Stimulated activated CD8-positive, alpha-beta memory T cell treated with anti-CD3 and anti-CD28 coated beads, Interleukin-12 subunit alpha, Interleukin-12 subunit beta, amount 100 ng/mL, for 1 hour (primary cell): ENCODE data around the gene TESMIN.

Experiments
- DNase-seq: peaks from one replicate; pipeline ENCODE4 v3.0.0-alpha.2; 2020; ENCODE audit warnings: low read depth

The TESMIN gene

DNA sequence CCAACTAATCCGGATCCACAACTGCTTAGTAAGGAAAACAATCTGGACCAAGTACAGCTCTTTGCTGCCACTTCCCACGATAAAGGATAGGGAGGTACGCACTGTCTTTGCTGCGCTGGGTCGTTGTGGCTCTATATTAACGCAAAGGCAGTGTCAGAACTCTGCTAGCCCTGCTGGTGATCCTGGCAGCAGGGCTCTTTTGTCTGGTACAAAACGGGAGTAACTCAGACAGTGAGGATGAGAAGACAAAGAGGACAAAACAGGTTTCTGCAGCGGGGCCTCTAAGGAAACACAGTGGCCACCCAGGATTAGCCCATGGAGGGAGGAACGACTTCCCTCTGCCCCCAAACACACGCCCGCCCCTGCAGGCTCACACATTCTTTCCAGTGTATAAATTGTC is 40.9 kb downstream of the TESMIN start:
- no peak for DNase-seq

DNA sequence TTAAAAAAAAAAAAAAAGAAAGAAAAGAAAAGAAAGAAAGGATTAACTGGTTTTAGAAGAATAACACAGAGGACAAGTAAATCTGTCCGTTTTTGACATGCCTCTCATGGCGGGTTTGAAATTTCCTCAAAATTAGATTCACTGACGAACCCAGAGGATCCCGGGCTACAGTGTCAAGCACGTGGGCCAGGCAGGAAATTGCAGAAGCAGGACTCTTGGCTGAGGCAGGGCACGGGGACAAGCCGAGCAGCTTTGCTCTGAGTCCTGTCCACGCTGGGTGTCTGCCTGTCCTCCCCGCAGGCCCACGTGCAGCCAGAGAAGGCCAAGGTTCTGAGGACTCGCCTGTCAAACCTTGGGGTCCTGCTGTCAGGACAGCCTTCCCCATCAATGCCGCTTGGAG is 42.3 kb downstream of the TESMIN start:
- no peak for DNase-seq

DNA sequence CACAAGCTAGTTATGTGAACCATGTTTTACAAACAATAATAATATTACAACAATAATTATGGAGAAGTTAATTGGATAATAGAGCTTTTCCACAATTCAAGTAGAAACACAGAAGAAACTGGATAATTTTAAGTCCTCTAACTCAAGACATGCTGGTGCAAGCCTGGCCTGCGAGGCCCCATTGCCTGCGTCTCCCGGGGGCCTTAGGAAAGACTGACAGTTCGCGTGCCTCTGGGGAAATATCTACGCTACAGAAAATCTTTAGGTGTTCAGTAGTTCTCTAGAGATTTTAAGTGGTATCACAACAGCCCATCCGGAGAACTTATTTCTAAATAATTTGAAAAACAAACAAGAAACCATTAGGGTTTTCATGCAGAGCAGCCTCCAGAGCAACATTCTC is 43.8 kb downstream of the TESMIN start:
- DNase-seq: no peak

DNA sequence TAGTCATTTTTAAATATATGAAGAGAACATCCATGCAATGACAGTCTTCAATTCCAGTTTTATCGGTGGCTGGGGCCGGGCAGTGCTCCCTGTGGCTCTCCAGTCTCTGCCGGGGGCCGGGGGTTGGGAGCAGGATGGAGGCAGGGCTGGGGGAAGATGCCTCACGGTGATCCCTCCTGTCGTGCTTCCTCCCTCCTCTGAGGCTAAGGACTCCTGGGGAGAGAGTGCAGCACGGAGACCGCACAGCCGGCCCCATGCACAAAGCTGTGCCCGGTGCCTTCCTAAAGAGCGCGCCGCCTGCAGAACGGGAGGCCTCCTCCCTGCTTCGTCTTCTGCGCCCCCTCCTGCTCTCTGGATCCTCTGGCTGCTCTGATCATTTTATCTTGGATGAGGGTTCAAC is 46.4 kb downstream of the TESMIN start:
- DNase-seq: no peak

DNA sequence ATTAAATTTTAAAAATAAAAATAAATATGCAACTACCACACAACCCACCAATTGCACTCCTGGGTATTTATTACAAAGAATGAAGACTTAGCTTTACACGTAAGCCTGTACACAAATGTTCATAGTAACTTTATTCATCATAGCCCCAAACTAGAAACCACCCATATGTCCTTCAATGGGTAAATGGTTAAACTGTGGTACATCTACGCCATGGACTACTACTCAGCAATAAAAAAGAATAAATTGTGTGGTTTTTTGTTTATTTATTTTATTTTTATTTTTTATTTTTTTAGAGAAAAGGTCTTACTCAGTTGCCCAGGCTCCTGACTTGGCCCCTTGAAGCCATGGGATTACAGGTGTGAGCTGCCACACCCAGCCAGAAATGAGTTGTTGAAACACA is 52.3 kb downstream of the TESMIN start:
- DNase-seq: no peak

DNA sequence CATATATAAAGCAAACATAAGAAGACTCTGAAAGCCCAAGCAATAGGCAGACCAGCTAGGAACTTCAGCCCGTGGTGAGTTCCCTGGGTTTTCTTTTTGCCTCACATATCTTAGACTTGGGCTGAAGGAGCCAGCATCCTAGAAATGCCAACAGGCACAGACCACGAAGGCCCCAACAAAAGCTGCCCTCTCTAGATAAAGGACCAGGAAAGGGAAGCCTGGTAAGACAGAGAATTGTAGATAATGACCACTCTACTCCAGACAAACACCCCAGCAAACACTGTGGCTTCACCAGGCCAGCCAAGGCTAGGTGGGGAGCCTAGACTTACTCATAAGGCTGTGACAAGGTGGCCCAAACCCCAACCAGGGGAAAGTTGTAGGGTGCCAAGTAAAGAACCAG is 55.8 kb downstream of the TESMIN start:
- DNase-seq: no peak

DNA sequence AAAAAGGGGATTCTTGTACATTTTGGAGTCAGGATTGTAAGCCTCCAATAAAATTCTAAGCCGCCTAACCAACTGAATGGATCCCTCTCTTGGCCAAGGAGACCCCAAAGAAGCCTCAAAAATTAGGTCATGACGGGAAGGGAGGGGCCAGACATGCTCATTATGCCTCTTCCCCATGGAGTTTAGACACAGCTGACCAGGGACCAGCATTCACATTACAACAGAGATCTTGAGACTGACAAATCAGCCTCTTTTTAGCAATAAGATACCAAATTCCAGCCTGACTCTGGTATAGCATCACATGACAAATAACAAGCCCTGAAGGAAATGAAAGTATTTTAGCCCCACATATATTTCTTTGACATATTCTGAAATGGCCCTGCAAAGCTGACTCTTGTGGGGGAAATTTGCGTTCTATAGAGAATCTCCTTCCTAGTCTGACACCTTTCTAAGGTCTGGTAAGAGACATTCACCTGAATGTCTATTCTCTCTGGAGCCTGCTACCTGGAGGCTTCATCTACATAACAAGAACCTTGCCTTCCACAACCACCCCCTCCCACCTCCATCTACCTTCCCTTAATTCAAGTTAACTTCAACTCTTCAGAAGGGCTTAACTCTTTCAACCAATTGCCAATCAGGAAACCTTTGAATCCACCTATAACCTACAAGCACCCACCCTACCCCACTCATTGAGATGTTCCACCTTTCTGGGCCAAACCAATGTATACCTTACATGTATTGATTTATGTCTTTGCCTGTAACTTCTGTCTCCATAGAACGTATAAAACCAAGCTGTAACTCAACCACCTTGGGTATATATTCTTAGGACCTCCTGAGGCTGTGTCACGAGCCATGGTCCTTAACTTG is 56.7 kb downstream of the TESMIN start:
- DNase-seq: no peak

DNA sequence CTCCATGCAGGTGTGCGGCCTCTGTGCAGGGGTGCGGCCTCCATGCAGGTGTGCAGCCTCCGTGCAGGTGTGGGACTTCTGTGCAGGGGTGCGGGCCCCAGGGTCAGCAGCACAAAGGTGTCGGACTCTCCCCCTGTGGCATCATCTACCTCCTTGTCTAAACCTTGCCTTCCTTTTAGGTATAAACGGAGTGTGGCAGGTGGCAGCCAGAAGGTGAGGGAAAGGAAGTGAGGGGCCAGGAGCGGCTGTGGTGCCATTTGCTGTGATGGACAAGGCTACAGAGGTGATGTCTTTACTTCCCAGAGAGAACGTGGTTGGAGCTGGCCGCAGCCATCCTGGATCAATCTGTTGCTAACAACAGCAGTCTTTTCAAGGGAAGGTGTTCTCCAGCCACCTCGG is 57.8 kb downstream of the TESMIN start:
- no peak for DNase-seq

DNA sequence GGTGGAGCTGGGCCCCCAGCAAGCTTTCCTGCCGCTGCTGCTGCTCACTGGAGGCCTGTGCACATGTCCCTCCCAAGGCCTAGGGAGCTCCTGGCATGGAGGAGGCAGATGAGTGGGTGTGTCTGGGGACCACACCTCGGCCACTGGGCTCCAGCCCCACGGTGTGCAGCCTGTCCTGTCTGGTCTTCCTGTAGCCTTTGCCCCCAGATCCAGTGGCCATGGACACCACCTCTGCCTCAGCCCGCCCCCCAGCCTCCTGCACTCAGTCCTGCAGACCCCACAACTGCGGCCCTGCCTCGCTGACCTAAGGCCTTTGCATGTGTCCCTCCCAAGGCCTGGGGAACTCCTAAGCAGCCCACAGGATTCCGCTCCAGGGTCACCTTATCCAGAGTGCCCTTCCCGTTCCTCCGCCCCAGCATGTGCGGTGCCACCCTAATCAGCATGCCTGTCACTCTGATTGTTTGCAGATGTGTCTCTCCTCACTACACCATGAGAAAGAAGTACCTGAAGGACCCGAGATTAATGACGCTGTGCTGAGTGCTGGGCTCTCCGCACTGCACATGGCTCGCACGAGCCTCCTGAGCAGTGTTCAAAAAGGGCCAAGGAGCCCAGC is 58.3 kb downstream of the TESMIN start:
- DNase-seq: no peak

DNA sequence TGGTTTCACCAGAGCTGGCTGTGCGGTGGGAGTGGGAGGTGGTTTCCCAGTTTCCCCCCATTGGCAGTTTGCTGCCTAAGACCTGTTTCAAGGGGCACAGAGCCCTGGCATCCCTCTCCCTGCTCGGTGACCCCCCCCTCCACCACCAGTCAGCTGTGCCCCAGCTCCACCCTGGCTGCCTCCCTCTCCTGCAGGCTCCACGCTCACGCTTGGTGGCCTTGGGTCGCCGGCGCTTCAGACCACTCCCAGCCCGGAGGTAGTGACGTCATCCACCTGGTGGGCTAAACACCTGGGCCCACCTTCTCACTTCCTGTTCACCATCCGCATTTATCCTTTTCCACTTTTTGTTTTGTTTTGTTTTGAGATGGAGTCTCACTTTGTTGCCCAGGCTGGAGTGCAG is 59.2 kb downstream of the TESMIN start:
- no peak for DNase-seq

DNA sequence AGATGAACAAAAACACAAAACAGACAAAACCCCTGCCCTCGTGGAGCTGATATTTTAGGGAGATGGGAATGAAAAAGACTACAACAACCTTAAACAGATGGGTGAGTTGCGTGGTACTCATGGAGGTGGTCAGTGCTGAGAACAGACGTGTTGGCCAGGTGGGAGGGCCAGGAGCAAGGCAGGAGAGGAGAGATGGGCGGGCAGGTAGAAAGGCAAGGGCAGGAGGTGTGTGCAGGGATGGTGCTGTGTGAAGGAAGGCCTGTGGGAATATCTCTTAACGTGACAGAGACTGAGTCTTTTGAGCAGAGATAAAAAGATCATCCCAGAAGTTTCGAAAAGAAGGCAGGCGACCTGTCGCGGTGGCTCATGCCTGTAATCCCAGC is 59.9 kb downstream of the TESMIN start:
- DNase-seq: no peak

DNA sequence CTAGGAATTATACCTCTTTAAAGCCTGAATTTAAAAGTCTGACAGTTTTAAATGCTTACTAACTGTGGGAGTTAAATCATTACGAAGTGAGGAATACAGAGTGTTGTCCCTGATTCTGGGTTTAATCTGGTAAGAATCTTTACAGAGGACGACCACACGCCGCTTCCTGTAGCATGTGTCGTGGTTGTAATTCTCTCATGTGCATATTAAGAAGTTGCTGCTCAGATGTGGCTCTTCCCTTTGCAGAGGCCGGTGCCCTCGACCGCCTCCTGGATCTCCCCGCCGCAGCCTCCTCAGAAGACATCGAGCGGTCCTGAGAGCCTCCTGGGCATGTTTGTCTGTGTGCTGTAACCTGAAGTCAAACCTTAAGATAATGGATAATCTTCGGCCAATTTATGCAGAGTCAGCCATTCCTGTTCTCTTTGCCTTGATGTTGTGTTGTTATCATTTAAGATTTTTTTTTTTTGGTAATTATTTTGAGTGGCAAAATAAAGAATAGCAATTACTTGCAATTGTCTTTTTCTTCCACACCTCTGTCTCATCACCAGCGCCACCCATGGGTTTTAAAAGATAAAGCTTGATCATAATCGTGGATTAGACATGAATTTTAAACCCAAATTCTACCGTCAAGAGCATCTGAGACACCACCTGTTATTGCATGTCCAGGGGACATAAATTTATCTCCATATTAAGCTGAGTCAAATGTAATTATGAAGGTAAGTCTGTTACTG is 60.5 kb downstream of the TESMIN start:
- no peak for DNase-seq

DNA sequence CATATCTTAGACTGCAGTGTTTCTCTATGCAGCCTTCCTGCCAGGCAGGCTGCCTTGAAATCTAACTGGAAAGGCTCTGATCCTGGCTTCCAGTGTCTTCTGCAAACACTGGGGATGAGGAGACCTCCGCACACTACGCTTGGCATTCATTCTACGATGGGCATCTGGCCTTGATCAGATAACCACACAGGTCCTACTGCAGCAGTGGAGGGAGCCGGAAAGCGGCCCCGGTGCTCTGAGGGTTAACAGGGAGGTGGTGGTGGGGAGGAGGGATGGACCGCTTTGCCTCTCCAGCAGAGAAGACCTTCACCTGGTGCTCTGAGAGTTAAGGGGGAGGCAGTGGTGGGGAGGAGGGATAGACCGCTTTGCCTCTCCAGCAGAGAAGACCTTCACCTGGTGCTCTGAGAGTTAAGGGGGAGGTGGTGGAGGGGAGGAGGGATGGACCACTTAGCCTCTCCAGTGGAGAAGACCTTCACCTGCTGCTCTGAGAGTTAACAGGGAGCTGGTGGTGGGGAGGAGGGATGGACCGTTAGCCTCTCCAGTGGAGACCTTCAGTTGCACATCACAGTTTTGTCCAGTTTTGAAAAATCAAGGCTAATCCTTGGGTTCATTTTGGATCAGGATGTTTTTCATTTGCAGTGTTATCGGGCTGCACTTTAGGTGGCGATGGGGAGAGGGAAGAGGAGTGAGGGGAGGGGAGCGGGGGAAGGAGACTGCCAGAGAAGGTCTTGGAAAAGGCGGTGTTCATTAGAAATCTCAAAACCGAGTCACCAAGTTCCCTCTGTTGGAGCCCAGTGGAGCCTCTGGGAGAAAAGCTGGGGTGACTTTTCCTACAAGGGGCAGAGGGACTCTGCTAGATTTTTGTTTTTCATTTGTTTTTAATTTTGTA is 61.3 kb downstream of the TESMIN start:
- DNase-seq: no peak

DNA sequence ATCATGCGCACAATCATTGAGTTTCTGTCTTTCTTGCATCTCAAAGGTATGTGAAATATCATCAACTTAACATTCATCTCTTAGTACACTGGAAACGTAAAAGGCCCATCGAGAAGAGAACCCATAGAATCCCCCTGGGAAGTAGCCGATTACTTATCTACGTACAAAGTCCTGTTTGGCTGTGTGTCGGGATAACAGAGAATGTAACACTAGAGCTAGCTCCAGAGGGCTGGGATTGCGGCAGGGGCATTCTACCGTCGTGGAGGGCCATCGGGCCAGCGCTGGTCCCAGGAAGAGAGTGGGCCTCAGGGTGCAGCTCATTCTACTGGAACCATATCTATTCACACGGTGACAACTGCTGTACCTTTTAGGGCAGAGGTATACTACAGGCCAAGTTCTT is 62.4 kb downstream of the TESMIN start:
- DNase-seq: no peak

DNA sequence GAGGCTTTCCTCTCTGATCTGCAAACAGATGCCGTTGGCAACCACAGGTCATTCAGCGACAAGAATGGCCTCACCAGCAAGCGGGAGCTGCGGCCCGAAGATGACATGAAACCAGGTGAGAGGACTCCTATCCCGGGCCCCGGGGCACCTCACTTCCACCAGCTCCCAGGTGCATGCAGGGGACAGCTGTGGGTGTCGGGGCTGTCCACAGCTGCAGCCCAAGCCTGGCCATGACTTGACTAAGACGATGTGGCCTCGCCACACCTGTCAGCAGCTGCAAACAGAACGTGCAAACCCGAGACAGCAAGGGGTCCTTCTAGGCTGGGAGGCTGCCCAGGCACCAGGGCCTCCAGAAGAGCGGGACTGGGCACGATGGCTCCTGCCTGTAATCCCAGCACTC is 63.3 kb downstream of the TESMIN start:
- DNase-seq: no peak

DNA sequence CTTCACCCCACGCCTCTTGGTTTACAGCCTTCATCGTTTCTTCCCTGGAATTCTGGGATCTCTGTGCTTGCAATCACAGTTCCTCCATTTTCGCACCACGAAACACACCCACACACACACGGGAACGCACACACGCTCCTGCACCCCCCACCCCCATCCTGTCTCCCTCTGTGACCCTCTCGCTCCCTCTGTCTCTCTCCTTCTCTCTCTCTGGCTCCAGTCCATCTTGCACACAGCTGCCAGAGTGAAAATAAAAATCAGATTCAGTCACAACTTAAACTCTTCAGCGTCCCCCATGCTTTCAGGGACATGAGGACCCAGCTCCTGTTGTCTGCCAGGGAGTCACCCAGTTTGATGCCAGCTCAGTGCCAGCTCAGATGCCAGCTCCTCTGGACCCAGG is 64.0 kb downstream of the TESMIN start:
- DNase-seq: no peak

DNA sequence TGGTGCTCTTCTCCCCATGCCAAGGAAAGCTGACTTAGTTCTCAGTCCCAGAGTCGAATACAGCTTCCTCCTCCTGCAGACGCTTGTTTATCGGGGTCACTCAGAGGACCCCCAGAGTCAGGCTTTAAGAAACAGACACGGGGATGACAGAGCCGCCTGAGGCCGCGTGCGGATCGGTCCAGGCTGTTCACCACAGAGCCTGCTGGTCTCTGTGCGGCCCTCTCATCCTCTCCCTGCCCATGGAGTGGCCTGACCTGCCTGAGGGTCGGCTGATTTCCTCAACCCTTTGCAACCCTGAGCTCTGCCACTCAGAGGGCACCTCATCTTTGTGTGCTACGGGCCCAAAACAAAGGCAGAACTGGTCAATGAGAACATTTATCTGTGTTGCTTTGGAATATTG is 64.8 kb downstream of the TESMIN start:
- DNase-seq: no peak

DNA sequence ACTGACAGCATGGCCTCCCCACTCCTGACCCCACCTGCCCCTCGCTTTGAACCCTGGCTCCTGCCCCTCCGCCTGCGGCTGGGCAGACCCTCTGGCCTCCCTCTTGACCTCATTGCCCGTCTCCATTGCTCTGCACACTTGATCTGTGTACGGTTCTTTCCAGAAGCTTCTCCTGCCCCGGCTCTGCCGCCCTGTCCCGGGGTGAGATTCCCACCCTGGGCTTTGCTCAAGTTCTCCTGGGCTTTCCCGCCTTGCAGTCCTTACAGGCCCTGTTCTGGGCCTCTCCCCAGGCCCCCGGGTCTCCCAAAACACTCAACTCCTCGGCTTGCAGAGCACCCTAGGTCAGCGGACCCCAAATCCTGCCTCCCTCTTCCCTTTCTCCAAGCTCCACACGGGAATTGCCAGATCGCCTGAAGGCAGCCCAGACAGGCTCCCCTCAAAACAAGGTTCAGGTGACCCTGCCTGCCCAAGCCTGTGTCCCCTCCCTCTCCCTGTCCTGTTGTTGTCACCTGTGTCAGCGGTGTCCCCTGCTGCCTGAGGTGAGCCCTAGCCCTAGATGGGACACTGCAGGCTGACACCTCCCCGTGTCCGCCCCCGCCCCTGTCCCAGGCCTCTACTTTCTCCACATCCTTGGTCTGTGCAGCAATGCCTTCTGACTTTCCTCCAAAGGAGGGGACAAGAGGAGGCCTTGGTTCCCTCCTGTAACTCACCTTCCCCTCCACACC is 65.5 kb downstream of the TESMIN start:
- no peak for DNase-seq

DNA sequence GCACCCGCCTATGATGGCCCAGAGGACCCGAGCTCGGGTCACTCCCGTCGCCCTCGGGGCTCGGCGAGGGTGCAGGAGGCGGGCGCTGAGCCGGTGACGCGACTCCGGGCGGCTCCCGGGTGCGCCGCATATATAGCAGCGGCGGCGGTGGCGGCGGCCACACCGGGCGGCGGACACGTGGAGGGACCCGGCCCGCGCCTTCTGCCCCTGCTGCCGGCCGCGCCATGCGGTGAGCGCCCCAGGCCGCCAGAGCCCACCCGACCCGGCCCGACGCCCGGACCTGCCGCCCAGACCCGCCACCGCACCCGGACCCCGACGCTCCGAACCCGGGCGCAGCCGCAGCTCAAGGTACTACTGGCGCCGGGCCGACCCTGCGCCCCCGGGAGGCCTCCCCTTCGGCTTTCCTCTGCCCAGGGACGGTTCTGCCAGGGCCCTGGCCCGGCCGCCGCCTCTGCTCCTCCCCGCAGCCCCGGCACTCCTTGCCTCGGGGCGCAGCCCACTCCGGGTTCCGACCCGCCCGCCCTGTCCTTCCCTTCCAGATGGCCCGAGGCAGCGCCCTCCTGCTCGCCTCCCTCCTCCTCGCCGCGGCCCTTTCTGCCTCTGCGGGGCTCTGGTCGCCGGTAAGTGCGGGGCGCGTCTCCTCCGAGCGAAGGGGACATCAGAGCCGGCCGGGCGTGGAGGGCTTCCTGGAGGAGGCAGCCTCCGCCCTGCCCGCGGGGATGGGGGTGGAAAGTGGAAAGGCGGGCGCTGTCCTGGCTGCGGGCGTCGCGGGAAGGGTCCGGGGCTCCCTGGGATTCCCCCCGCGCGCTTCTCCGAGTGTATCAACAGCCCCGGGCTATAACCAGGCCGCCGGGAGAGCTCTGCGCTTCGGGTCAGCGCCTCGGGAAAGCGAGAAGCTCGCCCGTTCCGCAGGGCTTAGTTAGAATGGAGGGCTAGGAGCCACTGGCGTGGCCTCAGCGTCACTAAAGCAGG is 66.6 kb downstream of the TESMIN start, which contains the start of gene GAL:
TSS of gene GAL (plus strand) at position 160 of the 972 bp plus-strand sequence. CDS start at position 540, 380 bp downstream.
- DNase-seq: no peak
